Measurements from ENCODE around the gene NCR3LG1. TPM values are rescaled to one million over a fixed set of nuclear protein-coding genes. Genes with fewer than 3 reads are reported as not detected.
A peak's percentile ranks its signal among the peaks of the same experiment; 100 is the strongest.

Gene NCR3LG1
- total and polyA plus RNA-seq, 4 donors: 0.18 to 0.75 (median 0.38) TPM

GRCh38 chr11:17386331-17387084 is 34.9 kb downstream of the NCR3LG1 start:
- no peaks in the 10 kb centered on the region for H3K36me3 ChIP-seq (ENCODE audit: control insufficient read depth in 4 of 4, insufficient read depth in 3 of 4, low read depth in 1 of 4, low read length in 3 of 4)
- no peak overlapping the region for H3K4me3 ChIP-seq (ENCODE audit: low read depth in 1 of 3, low read length in 3 of 3)
- no peaks in the 10 kb centered on the region for H3K27me3 ChIP-seq (ENCODE audit: control insufficient read depth in 4 of 4, insufficient read depth in 4 of 4, low read length in 3 of 4)
- H3K27ac ChIP-seq (ENCODE audit: low read depth in 1 of 2, low read length in 2 of 2): no peak overlapping the region
- H3K4me1 ChIP-seq (ENCODE audit: control insufficient read depth in 4 of 4, insufficient read depth in 4 of 4, low read length in 3 of 4): peaks cover 0 to 3% (median 1%) of the 10 kb centered on the region in 4 donors
- H3K9ac ChIP-seq (ENCODE audit: low read depth in 1 of 2, low read length in 2 of 2): no peak overlapping the region
- peak; percentile 74 to 89 for TF ChIP-seq RAD21 (IDR thresholded peaks at IDR 0.05)
- TF ChIP-seq ZBTB33 (IDR thresholded peaks at IDR 0.05): no peak
- TF ChIP-seq YY1 (IDR thresholded peaks at IDR 0.05): no peak
- peak; percentile 68 for TF ChIP-seq CTCF (IDR thresholded peaks at IDR 0.05; ENCODE audit: low read depth, low read length, missing input control)
- TF ChIP-seq TAF1 (conservative IDR thresholded peaks at IDR 0.05): no peak
- H3K9me3 ChIP-seq (ENCODE audit: control insufficient read depth in 4 of 4, low read length in 3 of 4): no peaks in the 10 kb centered on the region
- 73% methylated on average over 23 of the region's 23 CpGs for WGBS
- DNase-seq (ENCODE audit: low spot score): no peak

GRCh38 chr11:17387254-17387653 is 35.7 kb downstream of the NCR3LG1 start:
- no peaks in the 10 kb centered on the region for H3K9me3 ChIP-seq (ENCODE audit: control insufficient read depth in 4 of 4, low read length in 3 of 4)
- H3K27me3 ChIP-seq (ENCODE audit: control insufficient read depth in 4 of 4, insufficient read depth in 4 of 4, low read length in 3 of 4): no peaks in the 10 kb centered on the region
- TF ChIP-seq NR2F2 (IDR thresholded peaks at IDR 0.05) (no peak), RAD21 (IDR thresholded peaks at IDR 0.05) (no peak)
- no peak overlapping the region for H3K9ac ChIP-seq (ENCODE audit: low read depth in 1 of 2, low read length in 2 of 2)
- H3K27ac ChIP-seq (ENCODE audit: low read depth in 1 of 2, low read length in 2 of 2): no peak overlapping the region
- DNase-seq (ENCODE audit: low spot score): no peak
- no peaks in the 10 kb centered on the region for H3K36me3 ChIP-seq (ENCODE audit: control insufficient read depth in 4 of 4, insufficient read depth in 3 of 4, low read depth in 1 of 4, low read length in 3 of 4)
- H3K4me1 ChIP-seq (ENCODE audit: control insufficient read depth in 4 of 4, insufficient read depth in 4 of 4, low read length in 3 of 4): peaks cover 0 to 3% (median 1%) of the 10 kb centered on the region in 4 donors
- WGBS: 96% methylated on average over 20 of the region's 20 CpGs
- H3K4me3 ChIP-seq (ENCODE audit: low read depth in 1 of 3, low read length in 3 of 3): no peak overlapping the region

GRCh38 chr11:17387811-17388210 is 36.2 kb downstream of the NCR3LG1 start:
- no peak overlapping the region for H3K9ac ChIP-seq (ENCODE audit: low read depth in 1 of 2, low read length in 2 of 2)
- no peaks in the 10 kb centered on the region for H3K36me3 ChIP-seq (ENCODE audit: control insufficient read depth in 4 of 4, insufficient read depth in 3 of 4, low read depth in 1 of 4, low read length in 3 of 4)
- 93% methylated on average over 20 of the region's 20 CpGs for WGBS
- H3K27me3 ChIP-seq (ENCODE audit: control insufficient read depth in 4 of 4, insufficient read depth in 4 of 4, low read length in 3 of 4): no peaks in the 10 kb centered on the region
- no peak overlapping the region for H3K4me3 ChIP-seq (ENCODE audit: low read depth in 1 of 3, low read length in 3 of 3)
- no peak overlapping the region for H3K27ac ChIP-seq (ENCODE audit: low read depth in 1 of 2, low read length in 2 of 2)
- peaks cover 0 to 3% (median 1%) of the 10 kb centered on the region in 4 donors for H3K4me1 ChIP-seq (ENCODE audit: control insufficient read depth in 4 of 4, insufficient read depth in 4 of 4, low read length in 3 of 4)
- no peak for DNase-seq (ENCODE audit: low spot score)
- TF ChIP-seq REST (IDR thresholded peaks at IDR 0.05): no peak
- TF ChIP-seq FOXA1 (IDR thresholded peaks at IDR 0.05): no peak
- no peak for TF ChIP-seq EGR1 (IDR thresholded peaks at IDR 0.05; ENCODE audit: low read depth in 2 of 2)
- no peak for TF ChIP-seq MAX (IDR thresholded peaks at IDR 0.05)
- TF ChIP-seq FOXA2 (IDR thresholded peaks at IDR 0.05): no peak
- TF ChIP-seq YY1 (IDR thresholded peaks at IDR 0.05): no peak
- TF ChIP-seq RXRA (IDR thresholded peaks at IDR 0.05): no peak
- no peak for TF ChIP-seq ATF3 (IDR thresholded peaks at IDR 0.05)
- TF ChIP-seq TAF1 (conservative IDR thresholded peaks at IDR 0.05): no peak
- TF ChIP-seq HNF4G (IDR thresholded peaks at IDR 0.05): no peak
- no peaks in the 10 kb centered on the region for H3K9me3 ChIP-seq (ENCODE audit: control insufficient read depth in 4 of 4, low read length in 3 of 4)
